ENCODE data around the gene AP2M1.

AP2M1 gene

GRCh38 chr3:184183679-184184078, 9.0 kb downstream of the AP2M1 start:
- DNase-seq = no peak

- DNase-seq = no peak
These were observed 10.0 kb downstream of the AP2M1 start for GRCh38 chr3:184184546-184185230.

- peak; percentile 99 for DNase-seq
These were observed 11.0 kb downstream of the AP2M1 start for GRCh38 chr3:184185461-184186183.

GRCh38 chr3:184186184-184186901, 11.7 kb downstream of the AP2M1 start, which contains the start of gene ABCF3:
TSS of gene ABCF3 (plus strand) at chr3:184186199. CDS start at chr3:184186208, 9 bp downstream.
- no peak for DNase-seq

- DNase-seq = no peak
These were observed 12.2 kb downstream of the AP2M1 start for GRCh38 chr3:184186902-184187207.

- DNase-seq = no peak
These were observed 13.4 kb downstream of the AP2M1 start for GRCh38 chr3:184188080-184188479.

GRCh38 chr3:184189421-184189820, 14.8 kb downstream of the AP2M1 start:
- DNase-seq = no peak

- no peak for DNase-seq
These were observed 18.2 kb downstream of the AP2M1 start for GRCh38 chr3:184192889-184193288.

- DNase-seq = no peak
These were observed 19.4 kb downstream of the AP2M1 start for GRCh38 chr3:184193991-184194539.

- DNase-seq = no peak
These were observed 21.9 kb downstream of the AP2M1 start for GRCh38 chr3:184196536-184196935.

GRCh38 chr3:184198509-184198908, 23.9 kb downstream of the AP2M1 start:
- DNase-seq = no peak

- no peak for DNase-seq
These were observed 26.2 kb downstream of the AP2M1 start for GRCh38 chr3:184200825-184201224.

- no peak for DNase-seq
These were observed 28.9 kb downstream of the AP2M1 start for GRCh38 chr3:184203526-184203925.

- DNase-seq = no peak
These were observed 34.7 kb downstream of the AP2M1 start for GRCh38 chr3:184209146-184209923.

- DNase-seq = no peak
These were observed 36.6 kb downstream of the AP2M1 start for GRCh38 chr3:184211297-184211696.

GRCh38 chr3:184211718-184212117, 37.1 kb downstream of the AP2M1 start:
- no peak for DNase-seq

GRCh38 chr3:184218814-184219213, 44.2 kb downstream of the AP2M1 start:
- DNase-seq = no peak

GRCh38 chr3:184222521-184222920, 47.9 kb downstream of the AP2M1 start:
- DNase-seq = no peak

- DNase-seq = no peak
These were observed 49.3 kb downstream of the AP2M1 start for GRCh38 chr3:184223946-184224345.

- DNase-seq = peak; percentile 21
These were observed 52.9 kb downstream of the AP2M1 start for GRCh38 chr3:184227481-184227935.

GRCh38 chr3:184228376-184229137, 53.9 kb downstream of the AP2M1 start:
- no peak for DNase-seq

Measured in GDM1 (cell line).